SJSA1 (cell line): ENCODE data around the gene COL2A1. TPM values are rescaled to one million over a fixed set of nuclear protein-coding genes. Genes with fewer than 3 reads are reported as not detected.

Source experiments
- DNase-seq, 2 experiments: peaks; one replicate each; pipeline ENCODE4 v3.0.0-alpha.2; 2015 to 2020; ENCODE audit warnings: low spot score in 2 of 2, low read depth in 1 of 2
- H3K27ac ChIP-seq: fragments of 250-450 bp; sonication (Bioruptor Pico); 2 replicates; pipeline ENCODE4 v1.5.1; 2020; ENCODE audit warnings: mild to moderate bottlenecking, moderate library complexity
- H3K27me3 ChIP-seq: fragments of 250-450 bp; sonication (Bioruptor Pico); replicated peaks from 2 replicates; pipeline ENCODE4 v1.5.1; 2020; ENCODE audit warnings: mild to moderate bottlenecking, moderate library complexity
- H3K36me3 ChIP-seq: fragments of 250-450 bp; sonication (Bioruptor Pico); 2 replicates; pipeline ENCODE4 v1.5.1; 2020; ENCODE audit warnings: mild to moderate bottlenecking
- H3K4me1 ChIP-seq: fragments of 250-450 bp; sonication (Bioruptor Pico); replicated peaks from 2 replicates; pipeline ENCODE4 v1.6.1; 2021; ENCODE audit warnings: mild to moderate bottlenecking
- H3K4me3 ChIP-seq: fragments of 250-450 bp; sonication (Bioruptor Pico); 2 replicates; pipeline ENCODE4 v1.5.1; 2020; ENCODE audit warnings: mild to moderate bottlenecking
- H3K9me3 ChIP-seq: fragments of 250-450 bp; sonication (Bioruptor Pico); replicated peaks from 2 replicates; pipeline ENCODE4 v1.5.1; 2020; ENCODE audit warnings: mild to moderate bottlenecking
- total RNA-seq: library from RNA; depleted of rRNA; stranded (reverse); fragments of >200 nt; shearing (Covaris generic); gene quantifications from 2 replicates; pipeline ENCODE4 v1.2.3, GENCODE V29; 2014

The COL2A1 gene
- total RNA-seq, 1 experiment from 2014 or later = not detected

DNA sequence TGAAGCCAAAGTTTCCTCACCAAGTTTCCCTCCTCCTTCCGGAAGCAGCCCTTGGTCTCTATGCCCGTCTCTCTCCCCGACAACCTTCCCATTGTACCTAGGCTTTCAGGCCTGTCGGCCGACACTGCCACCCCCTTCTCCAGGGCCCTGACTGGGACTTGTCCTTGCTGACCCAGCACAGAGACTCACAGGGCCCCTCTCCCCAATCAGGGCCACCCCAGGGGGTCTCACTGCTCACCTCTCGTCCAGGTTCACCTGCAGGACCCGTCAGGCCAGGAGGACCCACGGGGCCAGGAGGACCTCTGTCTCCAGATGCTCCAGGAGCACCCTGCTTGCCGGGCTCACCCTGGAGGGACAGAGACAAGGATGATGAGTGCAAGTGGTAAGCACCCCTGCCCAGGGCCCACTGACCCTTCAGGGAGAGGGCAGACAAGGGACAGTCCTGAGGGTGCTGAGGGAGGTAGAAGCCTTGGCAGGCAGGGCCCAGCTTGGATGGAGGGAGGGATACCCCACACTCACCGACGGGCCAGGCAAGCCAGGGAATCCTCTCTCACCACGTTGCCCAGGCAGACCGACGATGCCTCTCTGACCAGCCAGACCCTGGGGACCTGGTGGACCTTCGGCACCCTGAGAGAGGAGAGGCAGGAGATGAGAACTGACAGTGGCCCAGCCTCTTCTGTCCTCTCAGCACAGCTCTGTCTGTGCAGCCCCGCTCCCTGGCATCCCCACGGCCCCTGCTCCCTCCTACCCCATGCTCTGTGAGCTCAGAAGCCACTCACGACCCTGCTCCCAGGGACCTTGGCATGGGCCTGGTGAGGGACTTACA lies 26.3 kb downstream of the COL2A1 start:
- H3K36me3 ChIP-seq = no peaks in the 10 kb centered on the region
- H3K9me3 ChIP-seq = no peaks in the 10 kb centered on the region
- H3K4me1 ChIP-seq = no peaks in the 10 kb centered on the region
- DNase-seq = no peak
- H3K27ac ChIP-seq = no peak overlapping the region
- H3K4me3 ChIP-seq = no peak overlapping the region
- H3K27me3 ChIP-seq = no peaks in the 10 kb centered on the region

GRCh38 chr12:47977046-47977771 lies 27.1 kb downstream of the COL2A1 start:
- no peaks in the 10 kb centered on the region for H3K36me3 ChIP-seq
- H3K4me1 ChIP-seq = no peaks in the 10 kb centered on the region
- no peak overlapping the region for H3K4me3 ChIP-seq
- H3K27ac ChIP-seq = no peak overlapping the region
- no peaks in the 10 kb centered on the region for H3K27me3 ChIP-seq
- no peaks in the 10 kb centered on the region for H3K9me3 ChIP-seq
- DNase-seq = no peak

DNA sequence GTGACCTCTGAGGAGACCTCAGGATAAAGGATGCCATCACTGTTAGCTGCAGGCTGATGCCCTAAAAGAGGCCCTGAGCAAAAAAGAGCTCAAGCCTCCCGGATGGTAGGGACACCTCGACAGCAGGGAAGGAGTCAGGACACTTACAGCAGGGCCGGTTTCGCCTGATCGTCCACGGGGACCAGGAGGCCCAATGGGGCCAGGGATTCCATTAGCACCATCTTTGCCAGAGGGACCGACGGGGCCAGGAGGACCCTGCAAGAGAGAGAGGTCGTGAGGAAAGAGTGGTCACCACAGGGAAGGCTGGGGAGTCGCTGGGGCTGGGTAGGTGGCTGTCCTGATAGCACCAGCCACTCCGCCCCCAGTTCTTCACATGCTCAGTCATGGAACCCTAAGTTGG lies 28.5 kb downstream of the COL2A1 start:
- no peak overlapping the region for H3K27ac ChIP-seq
- DNase-seq = no peak

DNA sequence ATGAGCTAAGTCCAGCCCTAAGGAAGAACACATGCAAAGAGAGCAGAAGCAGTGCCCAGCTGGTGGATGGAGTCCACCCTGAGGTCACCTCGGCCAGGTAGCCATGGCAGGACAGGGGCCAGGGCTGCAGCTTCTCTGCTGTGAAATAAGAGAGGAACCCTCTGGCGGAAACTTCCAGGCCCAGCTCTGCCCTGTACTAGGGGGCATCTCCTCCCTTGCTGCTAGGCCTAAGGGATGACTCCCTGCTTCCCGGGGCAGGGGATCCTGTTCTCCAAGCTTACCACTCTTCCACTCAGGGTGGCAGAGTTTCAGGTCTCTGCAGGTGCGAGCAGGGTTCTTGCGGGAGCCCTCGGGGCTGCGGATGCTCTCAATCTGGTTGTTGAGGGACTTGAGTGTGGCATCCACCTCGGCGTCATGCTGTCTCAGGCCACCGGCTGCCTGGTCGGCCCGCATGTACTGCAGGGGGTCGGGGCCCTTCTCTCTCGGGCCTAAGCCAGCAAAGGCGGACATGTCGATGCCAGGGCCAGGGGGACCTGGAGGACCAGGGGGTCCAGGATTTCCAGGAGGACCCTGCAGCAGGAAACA lies 29.1 kb downstream of the COL2A1 start:
- H3K4me3 ChIP-seq = no peak overlapping the region
- no peaks in the 10 kb centered on the region for H3K4me1 ChIP-seq
- no peak for DNase-seq
- H3K9me3 ChIP-seq = no peaks in the 10 kb centered on the region
- H3K36me3 ChIP-seq = no peaks in the 10 kb centered on the region
- no peak overlapping the region for H3K27ac ChIP-seq
- H3K27me3 ChIP-seq = no peaks in the 10 kb centered on the region

More for the DNA sequence above, 28.5 kb downstream of the COL2A1 start:
- no peaks in the 10 kb centered on the region for H3K27me3 ChIP-seq
- H3K36me3 ChIP-seq = no peaks in the 10 kb centered on the region
- no peaks in the 10 kb centered on the region for H3K4me1 ChIP-seq
- no peaks in the 10 kb centered on the region for H3K9me3 ChIP-seq
- H3K4me3 ChIP-seq = no peak overlapping the region

DNA sequence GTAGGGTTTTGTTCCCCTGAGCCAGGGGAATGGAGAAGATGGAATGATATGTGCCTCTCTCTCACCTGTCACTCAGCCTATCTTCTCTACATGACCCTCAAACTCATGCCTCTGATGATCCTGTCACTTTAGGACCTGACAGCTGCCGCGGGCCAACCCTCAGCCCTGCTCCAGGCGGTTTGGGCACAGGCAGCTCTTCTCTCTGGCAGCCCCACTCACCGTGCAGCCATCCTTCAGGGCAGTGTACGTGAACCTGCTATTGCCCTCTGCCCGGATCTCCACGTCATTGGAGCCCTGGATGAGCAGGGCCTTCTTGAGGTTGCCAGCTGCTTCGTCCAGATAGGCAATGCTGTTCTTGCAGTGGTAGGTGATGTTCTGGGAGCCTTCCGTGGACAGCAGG lies 30.4 kb downstream of the COL2A1 start:
- Histone ChIP-seq H3K4me3 (no peak overlapping the region), H3K27me3 (no peaks in the 10 kb centered on the region), H3K9me3 (no peaks in the 10 kb centered on the region), H3K4me1 (no peaks in the 10 kb centered on the region), H3K36me3 (no peaks in the 10 kb centered on the region), H3K27ac (no peak overlapping the region)
- no peak for DNase-seq

DNA sequence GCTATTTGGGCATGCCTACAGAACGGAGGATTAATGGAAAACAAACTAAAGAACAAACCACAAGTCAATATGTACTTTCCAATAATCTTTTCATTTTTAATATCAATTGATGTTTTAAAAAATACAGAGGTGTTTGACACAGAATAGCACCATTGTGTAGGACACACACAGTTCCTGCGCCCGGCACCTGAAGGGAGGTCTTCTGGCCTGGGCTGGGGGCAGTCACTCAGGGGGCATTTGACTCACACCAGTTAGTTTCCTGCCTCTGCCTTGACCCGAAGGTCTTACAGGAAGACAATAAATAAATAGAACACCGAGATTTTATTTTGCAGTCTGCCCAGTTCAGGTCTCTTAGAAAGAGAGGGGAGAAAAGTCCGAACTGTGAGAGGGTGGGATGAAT lies 31.4 kb downstream of the COL2A1 start:
- H3K4me1 ChIP-seq = no peaks in the 10 kb centered on the region
- H3K27ac ChIP-seq = no peak overlapping the region
- peaks cover 4% of the 10 kb centered on the region; the same call in 1 of the 2 replicates for H3K36me3 ChIP-seq
- no peak overlapping the region for H3K4me3 ChIP-seq
- no peaks in the 10 kb centered on the region for H3K9me3 ChIP-seq
- no peaks in the 10 kb centered on the region for H3K27me3 ChIP-seq
- no peak for DNase-seq

- Histone ChIP-seq H3K36me3 (peaks cover 9% of the 10 kb centered on the region), H3K27ac (no peak overlapping the region), H3K27me3 (no peaks in the 10 kb centered on the region), H3K9me3 (no peaks in the 10 kb centered on the region), H3K4me1 (no peaks in the 10 kb centered on the region), H3K4me3 (no peak overlapping the region)
- no peak for DNase-seq
Measured at GRCh38 chr12:47970843-47971242, 33.4 kb downstream of the COL2A1 start.

- Histone ChIP-seq H3K27me3 (no peaks in the 10 kb centered on the region), H3K4me1 (no peaks in the 10 kb centered on the region), H3K27ac (no peak overlapping the region), H3K9me3 (no peaks in the 10 kb centered on the region), H3K36me3 (peaks cover 15% of the 10 kb centered on the region), H3K4me3 (no peak overlapping the region)
- no peak for DNase-seq
Measured at GRCh38 chr12:47969845-47970244, 34.4 kb downstream of the COL2A1 start.

GRCh38 chr12:47967461-47968321 lies 36.6 kb downstream of the COL2A1 start:
- Histone ChIP-seq H3K27ac (no peak overlapping the region), H3K9me3 (no peaks in the 10 kb centered on the region), H3K36me3 (peaks cover 19% of the 10 kb centered on the region), H3K4me1 (peaks cover 9% of the 10 kb centered on the region; the same call in 1 of the 2 replicates), H3K4me3 (no peak overlapping the region), H3K27me3 (no peaks in the 10 kb centered on the region)
- no peak for DNase-seq

- no peak overlapping the region for H3K4me3 ChIP-seq
- H3K9me3 ChIP-seq = no peaks in the 10 kb centered on the region
- peaks cover 9% of the 10 kb centered on the region; the same call in 1 of the 2 replicates for H3K4me1 ChIP-seq
- H3K27me3 ChIP-seq = no peaks in the 10 kb centered on the region
- H3K27ac ChIP-seq = no peak overlapping the region
- H3K36me3 ChIP-seq = peaks cover 19% of the 10 kb centered on the region
- no peak for DNase-seq
Measured at GRCh38 chr12:47965581-47965980, 38.7 kb downstream of the COL2A1 start.

DNA sequence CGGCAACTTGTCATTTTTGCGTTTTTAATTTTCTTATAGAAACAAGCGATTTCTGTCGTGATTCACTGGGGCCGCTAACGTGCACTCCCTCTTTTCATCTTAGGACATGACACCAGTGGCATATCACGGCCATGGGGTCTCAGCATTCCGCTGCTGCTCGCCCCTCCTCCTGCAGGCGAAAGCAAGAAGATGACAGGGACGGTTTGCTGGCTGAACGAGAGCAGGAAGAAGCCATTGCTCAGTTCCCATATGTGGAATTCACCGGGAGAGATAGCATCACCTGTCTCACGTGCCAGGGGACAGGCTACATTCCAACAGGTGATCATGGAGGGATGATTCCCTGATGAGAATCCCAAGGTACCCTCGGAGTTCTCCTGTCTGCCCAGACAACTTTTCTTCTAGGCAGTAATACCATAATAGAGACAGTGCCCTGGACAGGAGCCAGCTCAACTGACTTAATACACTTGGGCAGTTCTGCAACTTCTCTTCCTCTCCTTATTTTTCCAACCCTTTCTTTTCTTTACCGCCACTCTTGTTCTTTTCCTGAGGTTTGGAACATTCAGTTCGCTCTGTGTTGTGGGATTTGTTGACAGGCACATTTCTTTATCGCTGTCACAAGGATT lies 40.1 kb downstream of the COL2A1 start:
- Histone ChIP-seq H3K9me3 (no peaks in the 10 kb centered on the region), H3K27me3 (no peaks in the 10 kb centered on the region), H3K36me3 (peaks cover 19% of the 10 kb centered on the region), H3K27ac (no peak overlapping the region), H3K4me3 (peak overlapping the region; percentile 68), H3K4me1 (peaks cover 9% of the 10 kb centered on the region; the same call in 1 of the 2 replicates)
- DNase-seq = no peak

DNA sequence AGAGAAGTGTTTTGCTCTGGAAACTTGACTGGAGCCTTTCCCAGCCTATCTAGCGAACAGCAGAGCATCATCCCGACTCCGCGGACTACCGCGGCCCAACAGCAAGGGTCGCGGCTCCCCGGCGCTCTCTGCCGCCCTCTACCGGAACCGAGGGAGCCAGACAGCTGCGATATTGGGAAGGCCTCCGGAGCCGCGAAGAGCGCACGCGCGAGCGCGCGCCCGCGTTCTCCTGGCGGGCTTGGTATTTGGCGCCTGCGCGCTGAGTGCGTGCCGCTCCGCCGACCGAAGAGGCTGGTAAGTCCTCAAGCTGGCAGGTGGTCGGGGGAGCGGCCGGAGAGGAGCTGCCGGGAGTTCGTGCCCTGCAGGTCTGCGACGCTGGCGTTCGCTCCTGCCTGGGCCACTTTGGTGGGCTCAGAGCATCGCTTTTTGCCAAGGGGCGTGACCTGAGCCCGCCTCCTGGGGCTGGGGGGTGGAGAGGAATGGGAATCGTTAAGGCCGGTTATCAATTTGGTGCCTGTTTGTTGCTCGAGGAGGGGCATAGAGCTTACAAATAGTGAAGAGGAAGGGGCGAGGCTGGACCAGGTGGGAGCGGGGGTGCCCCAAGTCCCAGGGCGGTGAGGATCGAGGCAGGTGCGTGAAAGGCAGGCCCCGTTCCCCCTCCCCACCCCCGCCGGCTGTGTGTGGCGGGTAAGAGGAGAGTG lies 40.8 kb downstream of the COL2A1 start, which contains the start of gene TMEM106C:
TSS of gene TMEM106C (plus strand) at position 257 of the 701 bp plus-strand sequence. CDS start 641 bp downstream, outside the sequence.
- peak within 1 kb of the TSS; percentile 68 for H3K4me3 ChIP-seq
- H3K27me3 ChIP-seq = no peaks in the 10 kb centered on the region
- H3K36me3 ChIP-seq = peaks cover 19% of the 10 kb centered on the region
- H3K27ac ChIP-seq = no peak within 1 kb of the TSS
- no peaks in the 10 kb centered on the region for H3K9me3 ChIP-seq
- peaks cover 9% of the 10 kb centered on the region; the same call in 1 of the 2 replicates for H3K4me1 ChIP-seq
- peak; percentile 87 to 89 for DNase-seq
